Endometrial microvascular endothelial cells (primary cell): ENCODE results near the gene ALKBH4. TPM values are rescaled to one million over a fixed set of nuclear protein-coding genes. Genes with fewer than 3 reads are reported as not detected.
"Not testable (repeated sequence)": the region's sequence is repeated elsewhere in the genome, so short reads cannot be mapped to it uniquely, and the experiment has no call there.

ENCODE experiments used
- in situ Hi-C: cut with HindIII; loops from 2 replicates; pipeline ENCODE4 v1.10.0; 2017; ENCODE audit warnings: low sequenced_read_pairs, low pct_unique_long_range_greater_than_20kb; ENCODE audit errors: inconsistent ontology term
- total RNA-seq: library from RNA; depleted of rRNA; stranded (reverse); fragments of >200 nt; gene quantifications from one replicate; pipeline ENCODE4 v1.2.3, GENCODE V29; 2015; ENCODE audit errors: inconsistent ontology term

ALKBH4 gene
- total RNA-seq, 1 donor from 2014 or later = 12.8 TPM

DNA sequence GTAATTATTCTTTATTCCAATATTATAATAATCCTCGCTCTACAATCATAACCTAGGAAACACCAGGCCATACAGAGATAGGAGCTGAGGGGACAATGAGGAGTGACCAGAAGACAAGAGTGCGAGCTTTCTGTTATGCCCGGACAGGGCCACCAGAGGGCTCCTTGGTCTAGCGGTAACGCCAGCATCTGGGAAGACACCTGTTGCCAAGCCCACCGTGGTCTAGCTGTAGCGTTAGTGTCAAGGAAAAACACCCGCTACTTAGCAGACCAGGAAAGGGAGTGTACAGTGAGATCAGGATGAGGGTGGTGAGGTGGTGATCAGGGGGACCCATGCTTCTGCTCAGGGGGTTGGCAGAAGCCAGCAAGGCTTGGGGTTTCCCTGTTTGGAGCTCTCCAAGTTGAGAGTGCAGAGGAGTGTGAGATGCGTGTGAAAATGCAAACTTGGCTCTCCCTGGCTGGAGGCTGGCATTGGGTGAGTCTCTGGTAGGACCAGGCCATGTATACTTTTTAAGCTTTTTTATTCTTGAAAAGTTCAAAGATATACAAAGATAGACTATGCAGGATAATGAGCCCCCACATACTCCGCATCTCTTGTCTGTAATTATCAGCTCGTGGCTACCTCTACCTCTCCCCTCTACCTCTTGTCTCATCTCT lies 15.4 kb upstream of the ALKBH4 start:
- in situ Hi-C loops = not testable (repeated sequence)

DNA sequence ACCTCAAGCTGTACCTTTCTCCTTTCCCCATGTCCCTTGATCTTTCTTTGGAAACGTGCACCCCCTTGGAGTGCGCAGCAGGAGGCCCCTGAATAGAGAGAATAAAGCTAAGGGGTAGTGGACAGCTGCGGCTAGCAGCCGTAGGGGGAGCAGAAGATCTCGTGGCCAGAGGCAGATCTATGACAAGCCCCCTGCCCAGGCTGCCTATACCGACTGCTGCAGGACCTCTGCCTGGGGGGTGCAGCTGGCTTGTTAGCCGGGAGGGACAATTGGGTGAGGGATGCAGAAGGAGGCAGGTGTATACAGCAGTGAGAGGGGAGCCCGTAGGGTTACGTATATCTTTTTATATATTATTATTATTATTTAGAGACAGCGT lies 14.5 kb upstream of the ALKBH4 start:
- in situ Hi-C loops = not testable (repeated sequence)

DNA sequence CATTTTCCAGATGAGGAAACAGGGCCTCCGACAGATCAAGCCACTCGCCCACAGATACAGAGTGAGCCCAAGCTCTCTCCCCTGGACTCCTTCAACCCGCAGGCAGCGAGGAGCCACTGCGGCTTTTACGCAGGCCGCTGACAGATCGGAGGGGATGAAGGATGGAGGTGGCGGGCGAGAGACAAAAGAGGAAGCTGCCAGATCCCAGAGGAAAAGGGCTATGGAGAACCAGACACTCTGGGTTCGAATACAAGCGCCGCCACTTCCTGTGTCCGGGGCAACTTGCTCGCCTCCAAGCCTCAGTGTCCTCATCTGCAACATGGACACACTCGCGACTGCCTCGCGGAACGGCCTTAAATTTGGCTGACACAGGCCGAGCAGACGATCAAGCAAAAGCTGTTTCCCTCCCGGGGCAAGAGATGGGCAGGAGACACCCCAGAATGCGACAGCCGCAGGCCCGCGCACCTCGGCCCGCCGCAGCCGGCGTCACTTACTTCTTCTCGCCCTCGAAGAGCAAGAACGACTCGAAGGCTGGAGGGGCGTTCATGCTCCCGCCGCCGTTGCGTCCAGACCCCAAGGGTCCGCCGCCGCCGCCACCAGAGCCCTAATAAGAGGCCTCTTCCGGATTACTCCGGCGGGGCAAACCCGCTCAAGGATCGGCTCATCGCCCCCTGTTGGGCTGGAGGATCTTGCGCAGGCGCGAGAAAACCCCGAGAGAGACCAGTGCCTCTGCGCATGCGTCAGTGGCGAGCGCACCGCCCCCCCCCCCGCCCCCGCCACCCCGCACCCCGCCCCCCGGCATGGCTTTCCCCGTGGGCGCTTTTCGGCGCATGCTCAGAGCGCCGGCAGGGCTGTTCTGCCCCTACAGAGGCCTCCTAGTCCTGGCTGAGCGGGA lies 13.9 kb upstream of the ALKBH4 start, which contains the start of gene POLR2J:
POLR2J (minus strand) TSS at position 609 of the 895 bp plus-strand sequence; CDS start at position 547, 62 bp downstream.
- in situ Hi-C loops = not testable (repeated sequence)

DNA sequence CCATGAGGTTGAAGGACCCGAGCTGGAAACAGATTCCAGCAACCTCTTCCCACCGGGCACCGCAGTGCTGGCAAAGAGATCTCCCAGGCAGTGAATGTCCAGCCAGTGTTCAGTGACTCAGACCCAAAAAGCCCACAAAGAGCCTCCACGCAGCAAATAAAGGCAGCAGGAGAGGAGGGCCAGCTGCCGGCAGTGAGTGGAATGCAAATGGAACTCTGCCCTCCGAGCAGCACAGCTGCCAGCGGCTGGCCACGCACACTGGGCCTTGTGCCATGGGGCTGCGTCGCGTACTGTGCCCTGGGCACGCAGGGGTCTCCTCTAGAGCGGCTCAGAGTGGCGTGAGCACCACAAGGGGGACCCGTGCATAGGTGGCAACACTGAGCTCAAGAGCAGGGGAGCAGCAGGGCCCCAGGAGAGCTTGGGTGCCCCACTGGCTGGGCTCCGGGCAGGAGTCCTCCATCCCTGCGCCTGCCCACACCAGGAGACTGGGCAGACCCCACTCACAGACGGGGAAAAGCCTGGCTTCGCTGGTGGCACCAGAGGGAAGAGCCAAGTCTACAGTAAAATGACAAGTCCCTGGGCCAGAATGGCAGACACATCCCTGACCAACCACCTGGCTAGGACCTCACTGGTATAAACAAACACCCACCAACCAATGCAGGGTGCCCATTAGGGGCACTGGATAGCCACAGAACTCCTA lies 10.2 kb upstream of the ALKBH4 start:
- in situ Hi-C loops = not testable (repeated sequence)

DNA sequence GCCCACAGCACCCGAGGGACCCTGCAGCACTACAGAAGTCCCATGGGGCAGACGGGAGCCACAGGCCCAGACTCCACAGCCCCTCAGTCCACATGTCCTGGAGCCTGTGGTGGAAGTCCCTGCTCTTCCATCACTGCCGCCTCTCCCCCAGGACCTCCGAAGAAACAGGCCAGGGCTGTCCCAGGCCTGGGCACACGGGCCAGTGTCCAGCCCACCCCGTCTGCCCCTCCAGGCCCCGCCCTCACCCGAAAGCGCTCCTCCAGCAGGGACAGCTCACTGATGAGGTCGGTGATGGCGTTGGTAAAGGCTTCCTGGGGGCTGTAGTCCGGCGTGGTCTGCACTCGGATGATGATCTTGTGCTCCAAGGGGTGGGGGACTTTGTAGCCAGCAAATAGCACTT lies 9.5 kb upstream of the ALKBH4 start:
- in situ Hi-C loops = not testable (repeated sequence)

DNA sequence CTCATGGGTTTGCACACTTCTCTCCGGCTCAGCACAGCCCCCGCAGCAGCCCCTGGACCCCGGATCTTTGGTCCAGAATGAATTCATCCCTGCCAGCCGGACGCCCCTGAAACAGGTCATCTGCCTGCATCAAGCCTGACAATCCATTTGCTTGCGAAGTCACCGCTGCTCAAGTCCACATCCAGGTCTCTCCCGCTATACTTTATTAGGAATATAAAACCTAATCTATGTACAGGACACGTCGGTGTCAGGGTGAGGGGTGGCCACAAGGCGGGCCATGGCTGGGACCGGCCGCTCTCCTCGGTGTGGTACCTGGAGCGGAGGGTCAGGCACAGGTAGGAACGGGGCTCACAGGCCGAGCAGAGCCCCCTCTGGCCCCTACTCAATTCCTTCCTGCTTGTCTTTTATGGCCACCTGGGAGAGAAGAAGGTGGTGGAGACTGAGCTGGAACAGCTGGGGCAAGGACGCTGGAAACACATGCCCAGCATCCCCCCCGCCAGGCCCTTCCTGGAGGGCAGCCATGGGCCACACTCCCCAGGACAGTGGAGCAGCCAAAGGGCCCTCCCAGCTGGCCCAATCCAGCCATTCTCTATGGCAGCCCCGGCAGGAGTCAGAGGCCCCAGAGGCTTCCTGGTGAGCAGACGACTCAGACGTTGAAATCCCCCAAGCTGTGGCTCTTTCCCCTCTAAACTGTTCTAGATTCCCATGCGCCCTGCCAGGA lies 8.8 kb upstream of the ALKBH4 start:
- in situ Hi-C loops = no loop called here

DNA sequence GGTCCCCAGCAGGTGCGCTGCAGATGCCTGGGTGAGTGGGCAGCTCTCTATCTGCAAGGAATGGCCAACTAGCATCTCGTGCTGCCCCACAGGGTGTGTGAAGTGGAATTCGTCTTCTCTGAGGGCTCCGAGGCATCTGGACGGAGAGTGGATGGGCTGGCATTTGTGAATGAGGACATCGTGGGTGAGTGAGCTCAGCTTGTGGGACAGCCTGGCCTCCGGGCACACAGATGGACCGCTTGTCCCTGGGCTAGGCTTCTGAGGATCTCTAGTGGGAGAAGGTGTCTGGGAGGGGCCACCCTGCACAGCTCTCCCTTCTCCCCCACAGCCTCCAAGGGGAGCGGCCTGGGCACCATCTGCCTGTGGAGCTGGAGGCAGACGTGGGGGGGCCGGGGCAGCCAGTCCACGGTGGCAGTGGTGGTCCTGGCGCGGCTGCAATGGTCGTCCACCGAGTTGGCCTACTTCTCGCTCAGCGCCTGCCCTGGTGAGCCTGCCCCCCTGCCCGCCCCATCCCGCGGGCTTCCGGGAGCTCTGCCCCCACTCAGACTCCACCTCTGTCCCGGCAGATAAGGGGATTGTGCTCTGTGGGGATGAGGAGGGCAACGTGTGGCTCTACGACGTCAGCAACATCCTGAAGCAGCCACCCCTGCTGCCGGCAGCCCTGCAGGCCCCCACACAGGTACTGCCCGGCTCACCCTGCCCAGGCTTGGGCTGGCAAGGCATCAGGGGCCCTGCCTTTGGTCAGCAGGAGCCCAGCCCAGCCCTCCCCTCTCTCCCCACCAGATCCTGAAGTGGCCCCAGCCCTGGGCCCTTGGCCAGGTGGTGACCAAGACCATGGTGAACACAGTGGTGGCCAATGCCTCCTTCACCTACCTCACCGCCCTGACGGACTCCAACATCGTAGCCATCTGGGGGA lies 7.7 kb upstream of the ALKBH4 start:
- in situ Hi-C loops = no loop called here

DNA sequence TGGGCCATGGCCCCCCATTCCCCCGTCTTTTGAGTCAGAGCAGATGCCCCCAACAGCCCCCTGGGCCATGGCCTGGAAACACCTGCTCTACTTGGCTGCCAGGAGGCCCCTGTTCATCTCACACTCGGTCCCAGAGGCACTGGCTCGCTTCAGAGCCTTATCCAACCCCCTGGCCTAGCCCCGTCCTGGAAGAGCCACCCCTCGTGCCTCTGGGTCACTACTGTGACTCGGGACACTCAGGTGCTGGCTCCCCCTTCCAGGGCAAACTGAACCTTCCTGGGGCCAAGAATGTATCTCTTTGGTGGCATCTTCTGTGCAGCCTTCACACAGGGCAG lies 7.1 kb upstream of the ALKBH4 start:
- in situ Hi-C loops = no loop called here

DNA sequence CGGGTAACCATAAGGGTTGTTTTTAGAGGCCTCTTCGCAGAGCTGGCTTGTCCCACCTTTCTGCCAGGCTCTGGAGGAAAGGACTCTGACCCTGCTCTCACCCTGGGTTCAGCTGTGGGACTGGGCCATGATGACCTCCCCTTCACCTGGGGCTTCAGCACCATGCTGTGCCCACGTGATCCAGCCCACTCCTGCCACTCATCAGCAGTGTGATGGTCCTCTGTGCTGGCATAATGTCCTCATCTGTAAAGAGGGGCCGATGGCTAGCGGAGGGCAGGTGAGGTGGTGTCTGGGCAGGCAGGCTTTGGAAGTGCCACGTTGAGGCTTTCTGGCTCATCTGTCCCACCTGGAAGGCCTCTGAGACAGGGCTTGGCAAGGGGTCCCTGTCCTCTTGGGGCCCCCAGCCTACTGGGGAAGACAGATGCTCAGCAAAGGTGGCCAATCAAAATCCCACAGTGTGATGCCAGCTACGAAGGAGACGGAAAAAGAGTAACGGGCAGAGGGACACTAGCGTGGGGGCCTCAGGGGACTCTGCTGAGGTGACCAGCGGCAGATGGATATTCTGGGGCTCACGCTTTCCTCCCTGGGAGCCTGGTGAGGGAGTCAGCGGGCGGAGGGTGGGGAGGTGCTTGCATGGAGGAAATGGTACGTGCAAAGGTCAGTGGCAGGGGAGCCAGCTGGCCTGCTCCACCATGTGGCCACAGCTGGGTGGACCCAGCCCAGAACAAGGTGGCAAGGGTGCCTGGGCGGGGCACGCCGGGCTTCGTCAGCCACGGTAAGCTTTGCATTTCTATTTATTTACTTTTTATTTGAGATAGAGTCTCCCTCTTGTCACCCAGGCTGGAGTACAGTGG lies 5.5 kb upstream of the ALKBH4 start:
- in situ Hi-C loops = no loop called here

DNA sequence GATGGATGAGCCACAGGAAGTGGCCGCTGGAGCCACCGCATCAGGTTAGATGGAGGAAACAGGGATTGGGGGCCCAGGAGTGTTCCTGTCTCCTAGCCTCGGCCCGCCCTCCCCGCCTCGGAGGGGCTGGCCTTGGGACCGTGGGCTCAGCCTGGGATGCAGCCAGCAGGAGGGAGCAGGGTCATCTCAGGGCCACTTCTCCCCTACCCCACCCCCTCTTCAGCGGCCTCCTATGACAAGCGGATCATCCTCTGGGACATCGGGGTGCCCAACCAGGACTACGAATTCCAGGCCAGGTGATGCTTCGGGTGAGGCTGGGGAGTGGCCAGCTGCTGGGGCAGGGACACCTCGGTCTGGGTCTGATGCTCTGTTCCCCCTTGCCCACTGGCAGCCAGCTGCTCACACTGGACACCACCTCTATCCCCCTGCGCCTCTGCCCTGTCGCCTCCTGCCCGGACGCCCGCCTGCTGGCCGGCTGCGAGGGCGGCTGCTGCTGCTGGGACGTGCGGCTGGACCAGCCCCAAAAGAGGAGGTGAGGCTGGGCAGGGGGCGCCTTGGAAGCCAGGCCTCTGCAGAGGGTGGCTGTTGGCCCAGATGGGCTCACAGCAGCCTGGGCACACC lies 4.8 kb upstream of the ALKBH4 start:
- in situ Hi-C loops = no loop called here

DNA sequence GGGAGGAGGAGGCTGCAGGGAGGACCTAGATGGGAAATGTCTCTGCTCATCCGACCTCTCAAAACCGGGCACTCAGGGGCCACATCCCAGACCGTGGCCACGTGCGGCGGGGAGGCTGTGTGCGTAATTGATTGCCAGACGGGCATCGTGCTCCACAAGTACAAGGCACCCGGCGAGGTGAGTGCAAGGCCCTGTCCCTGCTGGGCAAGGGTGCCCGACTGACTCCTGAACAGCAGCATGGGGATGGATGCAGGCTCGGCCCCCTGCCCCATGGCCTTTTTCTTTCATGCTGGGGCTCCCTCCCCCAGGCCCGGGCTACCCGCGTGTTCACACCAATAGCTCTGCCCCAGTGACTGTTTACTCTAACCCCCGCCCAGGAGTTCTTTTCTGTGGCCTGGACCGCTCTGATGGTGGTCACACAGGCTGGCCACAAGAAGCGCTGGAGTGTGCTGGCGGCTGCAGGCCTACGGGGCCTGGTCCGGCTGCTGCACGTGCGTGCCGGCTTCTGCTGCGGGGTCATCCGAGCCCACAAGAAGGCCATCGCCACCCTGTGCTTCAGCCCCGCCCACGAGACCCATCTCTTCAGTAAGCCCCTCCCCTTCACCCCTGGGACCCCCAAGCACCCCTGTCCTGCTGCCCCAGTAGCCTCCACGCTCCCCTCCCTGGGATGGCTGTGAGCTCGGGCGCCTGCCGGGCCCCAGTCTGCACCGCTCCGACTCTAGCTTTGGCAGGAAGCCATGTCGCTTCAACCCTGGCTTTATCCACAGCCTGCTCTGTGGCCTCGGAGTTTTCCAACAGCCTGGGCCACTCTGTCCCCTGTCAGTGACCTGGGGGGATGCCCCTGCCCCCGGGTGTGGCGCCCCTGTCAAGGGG lies 4.1 kb upstream of the ALKBH4 start:
- in situ Hi-C loops = no loop called here

DNA sequence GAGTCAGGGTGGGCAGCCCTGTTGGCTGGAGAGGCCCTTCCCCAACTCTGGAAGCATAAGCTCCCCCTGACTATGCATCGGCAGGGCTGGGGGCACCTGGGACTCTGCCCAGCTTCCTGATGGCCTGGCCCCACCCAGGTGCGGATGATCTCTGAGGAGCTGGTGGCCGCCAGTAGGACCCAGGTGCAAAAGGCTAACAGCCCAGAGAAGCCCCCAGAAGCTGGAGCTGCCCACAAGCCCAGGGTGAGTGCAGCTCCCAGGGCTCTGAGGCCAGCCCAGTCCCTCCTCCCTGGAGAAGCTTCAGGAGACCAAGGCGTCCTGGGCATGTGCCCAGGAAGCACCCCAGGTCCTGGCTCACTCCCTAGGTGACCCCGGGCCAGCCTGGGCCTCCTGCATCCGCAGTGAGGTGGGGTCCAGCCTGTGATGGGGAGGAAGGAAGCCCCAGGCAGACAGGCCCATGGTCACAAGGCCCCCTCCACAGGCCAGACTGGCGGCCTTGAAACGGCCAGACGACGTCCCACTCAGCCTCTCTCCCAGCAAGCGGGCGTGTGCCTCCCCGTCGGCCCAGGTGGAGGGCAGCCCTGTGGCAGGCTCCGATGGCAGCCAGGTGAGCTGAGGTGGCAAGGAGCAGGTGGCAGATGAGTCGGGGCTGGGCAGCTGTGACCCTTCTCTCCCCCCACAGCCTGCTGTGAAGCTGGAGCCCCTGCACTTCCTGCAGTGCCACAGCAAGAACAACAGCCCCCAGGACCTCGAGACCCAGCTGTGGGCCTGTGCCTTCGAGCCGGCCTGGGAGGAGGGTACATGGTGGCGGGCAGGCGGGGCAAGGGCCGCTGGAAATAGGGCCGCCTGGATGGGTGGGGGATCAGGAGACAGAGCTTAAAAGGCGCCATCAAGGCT lies 3.2 kb upstream of the ALKBH4 start:
- in situ Hi-C loops = no loop called here

DNA sequence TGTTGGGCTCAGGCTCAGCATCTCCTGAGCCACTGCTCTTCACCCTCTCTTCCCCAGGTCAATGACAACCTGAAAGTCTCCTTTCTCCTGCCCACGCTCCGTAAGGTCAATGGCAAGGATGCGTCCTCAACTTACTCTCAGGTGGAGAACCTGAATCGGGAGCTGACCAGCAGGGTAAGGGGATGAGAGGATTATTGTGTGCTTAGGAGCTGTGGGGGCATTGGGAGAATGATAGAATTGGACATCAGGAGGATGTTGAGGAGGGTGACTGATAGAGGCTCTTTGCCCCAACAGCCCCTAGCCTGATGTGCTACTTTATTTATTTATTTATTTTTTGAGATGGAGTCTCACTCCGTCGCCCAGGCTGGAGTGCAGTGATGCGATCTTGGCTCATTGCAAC lies 1.4 kb upstream of the ALKBH4 start:
- in situ Hi-C loops = no loop called here

DNA sequence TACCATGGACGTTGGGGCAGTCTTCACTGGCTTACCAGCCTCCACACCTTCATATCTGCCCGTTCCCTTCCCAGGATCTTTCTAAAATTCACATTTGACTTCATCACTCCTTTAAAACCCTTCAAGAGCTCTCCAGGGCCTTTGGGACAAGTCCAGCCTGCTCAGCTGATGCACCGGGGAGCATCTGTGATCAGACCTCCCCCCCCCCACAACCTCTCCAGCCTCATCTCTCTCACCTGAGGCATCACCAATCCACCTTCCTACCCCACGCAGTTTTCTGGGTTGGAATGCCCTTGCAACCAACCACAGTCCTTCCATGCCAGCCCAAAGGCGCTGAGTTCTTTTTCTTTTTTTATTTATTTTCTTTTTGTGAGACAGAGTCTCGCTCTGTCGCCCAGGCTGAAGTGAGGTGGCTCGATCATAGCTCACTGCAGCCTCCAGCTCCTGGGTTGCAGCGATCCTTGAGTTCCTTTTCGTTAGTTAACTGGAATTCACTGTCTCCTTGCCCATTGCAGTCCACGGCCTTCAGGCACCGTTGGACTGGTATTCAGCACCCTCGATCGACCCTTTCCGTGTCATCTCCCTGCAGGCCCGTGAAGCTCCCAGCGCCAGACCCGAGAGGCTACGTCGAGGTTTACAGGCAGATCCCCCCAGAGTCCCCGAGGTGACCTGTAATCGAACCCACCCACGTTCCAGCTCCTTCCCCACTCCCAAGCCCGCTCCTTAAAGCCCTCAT lies 654 bp downstream of the ALKBH4 start:
- in situ Hi-C loops = no loop called here

DNA sequence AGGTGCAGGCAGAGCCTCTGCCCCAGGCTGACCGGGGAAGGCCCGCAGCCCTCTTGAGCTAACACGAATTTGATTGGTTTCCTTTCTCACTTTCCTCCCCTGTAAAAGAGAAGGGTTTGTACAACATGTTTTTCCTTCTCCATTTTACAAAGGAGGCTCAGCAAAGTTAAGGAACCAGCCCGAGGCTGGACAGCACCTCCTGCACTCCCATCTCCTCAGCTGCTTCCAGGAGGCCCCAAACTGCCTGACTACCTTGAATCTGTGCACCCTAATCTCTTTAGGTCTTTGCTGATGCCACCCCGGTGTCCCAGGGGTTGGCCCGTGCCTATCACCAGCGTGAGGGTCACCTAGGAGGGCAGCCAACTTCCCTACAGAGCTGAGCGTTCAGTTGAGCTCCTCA lies 4.2 kb downstream of the ALKBH4 start:
- in situ Hi-C loops = no loop called here
